WI38 (cell line): ENCODE data around the gene ANGPTL4.

ENCODE experiments used
- H3K4me3 ChIP-seq: 2 replicates; pipeline ENCODE4 v1.5.1; 2011; ENCODE audit warnings: low read depth, mild to moderate bottlenecking, control low read depth, low read length
- TF ChIP-seq, protein P1 (sequence below): IDR thresholded peaks from 2 replicates; pipeline ENCODE4 v1.5.1; 2012; ENCODE audit warnings: low read depth, mild to moderate bottlenecking, control low read depth, low read length

ANGPTL4 gene

DNA sequence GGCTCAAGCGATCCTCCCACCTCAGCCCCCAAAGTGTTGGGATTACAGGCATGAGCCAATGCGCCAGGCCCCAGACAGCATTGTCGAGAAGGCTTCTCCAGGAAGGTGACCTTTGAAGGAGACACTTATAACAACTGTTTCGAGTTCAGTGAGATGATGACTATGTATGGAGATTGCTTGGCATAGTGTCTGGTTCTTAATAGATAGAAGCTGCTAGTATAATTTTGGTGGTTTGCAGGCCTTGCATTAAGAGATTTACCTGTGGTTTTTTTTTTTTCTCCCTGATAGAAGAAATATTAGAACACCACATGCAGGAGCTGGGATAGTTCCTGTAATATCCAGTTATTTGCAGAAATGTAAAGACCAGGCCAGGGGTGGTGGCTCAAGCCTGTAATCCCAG is 52.8 kb downstream of the ANGPTL4 start:
- TF ChIP-seq, protein P1, sequence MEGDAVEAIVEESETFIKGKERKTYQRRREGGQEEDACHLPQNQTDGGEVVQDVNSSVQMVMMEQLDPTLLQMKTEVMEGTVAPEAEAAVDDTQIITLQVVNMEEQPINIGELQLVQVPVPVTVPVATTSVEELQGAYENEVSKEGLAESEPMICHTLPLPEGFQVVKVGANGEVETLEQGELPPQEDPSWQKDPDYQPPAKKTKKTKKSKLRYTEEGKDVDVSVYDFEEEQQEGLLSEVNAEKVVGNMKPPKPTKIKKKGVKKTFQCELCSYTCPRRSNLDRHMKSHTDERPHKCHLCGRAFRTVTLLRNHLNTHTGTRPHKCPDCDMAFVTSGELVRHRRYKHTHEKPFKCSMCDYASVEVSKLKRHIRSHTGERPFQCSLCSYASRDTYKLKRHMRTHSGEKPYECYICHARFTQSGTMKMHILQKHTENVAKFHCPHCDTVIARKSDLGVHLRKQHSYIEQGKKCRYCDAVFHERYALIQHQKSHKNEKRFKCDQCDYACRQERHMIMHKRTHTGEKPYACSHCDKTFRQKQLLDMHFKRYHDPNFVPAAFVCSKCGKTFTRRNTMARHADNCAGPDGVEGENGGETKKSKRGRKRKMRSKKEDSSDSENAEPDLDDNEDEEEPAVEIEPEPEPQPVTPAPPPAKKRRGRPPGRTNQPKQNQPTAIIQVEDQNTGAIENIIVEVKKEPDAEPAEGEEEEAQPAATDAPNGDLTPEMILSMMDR: no peak
- no peak overlapping the region for H3K4me3 ChIP-seq

DNA sequence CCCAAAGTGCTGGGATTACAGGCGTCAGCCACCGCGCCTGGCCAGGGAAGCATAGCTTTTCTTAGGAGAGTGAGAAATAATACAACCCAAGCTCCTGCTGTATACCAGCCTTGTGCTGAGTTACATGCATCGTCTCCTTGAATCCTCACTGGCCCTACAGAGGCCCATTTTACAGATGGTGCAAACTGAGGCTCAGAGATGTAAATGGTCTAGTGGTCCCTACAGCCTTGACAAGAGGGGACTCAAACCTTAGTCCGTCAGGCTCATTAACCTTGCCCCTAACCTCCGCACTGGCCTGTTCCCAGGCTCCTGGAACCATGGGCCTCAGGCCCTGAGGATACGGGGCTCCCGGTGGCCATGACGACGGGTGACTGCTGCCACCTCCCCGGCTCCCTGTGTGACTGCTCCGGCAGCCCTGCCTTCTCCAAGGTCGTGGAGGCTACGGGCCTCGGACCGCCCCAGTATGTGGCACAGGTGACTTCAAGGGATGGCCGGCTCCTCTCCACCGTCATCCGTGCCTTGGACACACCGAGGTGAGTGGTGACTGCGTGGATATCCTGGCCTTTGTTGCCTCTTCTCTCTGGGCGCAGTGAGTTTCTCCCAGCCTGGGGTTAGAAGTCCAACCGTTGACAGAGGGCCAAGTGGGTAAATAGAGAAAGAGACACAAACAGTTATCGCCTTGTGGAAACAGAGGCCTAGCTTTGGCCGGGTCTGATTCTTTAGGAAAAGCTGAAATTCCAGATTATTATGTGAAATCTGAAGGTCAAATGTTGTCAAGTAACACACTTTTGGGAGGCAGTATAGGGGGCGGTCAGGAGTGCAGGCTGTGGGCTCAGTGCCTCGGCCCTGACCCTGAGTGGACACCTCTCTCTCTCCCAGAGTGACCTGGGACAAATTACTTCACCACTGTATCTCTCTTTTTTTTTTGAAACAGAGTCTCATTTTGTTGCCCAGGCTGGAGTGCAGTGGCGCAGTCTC is 57.8 kb downstream of the ANGPTL4 start:
- no peak overlapping the region for H3K4me3 ChIP-seq
- TF ChIP-seq, protein P1: no peak

DNA sequence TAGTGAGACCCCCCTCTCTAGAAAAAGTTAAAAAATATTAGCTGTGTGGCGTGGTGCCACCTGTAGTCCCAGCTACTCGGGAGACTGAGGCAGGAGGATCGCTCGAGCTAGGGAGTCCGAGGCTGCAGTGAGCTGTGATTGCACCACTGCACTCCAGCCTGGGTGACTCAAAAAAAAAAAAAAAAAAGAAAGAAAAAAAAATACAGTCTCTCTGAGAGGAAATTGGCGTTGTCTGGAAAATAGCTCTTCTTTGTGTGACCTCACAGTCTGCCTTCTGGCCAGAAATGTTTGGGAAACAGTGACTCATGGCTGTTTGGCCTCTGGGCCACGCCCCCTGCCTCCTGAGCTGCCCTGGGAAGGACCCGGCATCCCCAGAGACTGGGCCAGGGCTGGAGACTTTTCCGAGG is 59.9 kb downstream of the ANGPTL4 start:
- no peak overlapping the region for H3K4me3 ChIP-seq

More for the DNA sequence above, 59.9 kb downstream of the ANGPTL4 start:
- TF ChIP-seq, protein P1: no peak
